B cell (primary cell): ENCODE measurements around the gene BIRC7. TPM values are rescaled to one million over a fixed set of nuclear protein-coding genes. Genes with fewer than 3 reads are reported as not detected.

ENCODE experiments used
- ATAC-seq: fragments of 200-7000 bp; cut with Tn5 transposase; one replicate; pipeline ENCODE4 v1.10.0; 2021; ENCODE audit warnings: low read depth, mild to moderate bottlenecking, moderate number of reproducible peaks, moderate library complexity
- CTCF ChIA-PET: fragments of 350-600 bp; sonication (Branson Sonifier 250); formaldehyde crosslinking; loops from one replicate; lab custom pipeline; 2021; ENCODE audit warnings: antibody characterized with exemption, inconsistent platforms; lab: Charles Lee
- POLR2A ChIA-PET: fragments of 350-600 bp; sonication (Branson Sonifier 250); formaldehyde crosslinking; loops from one replicate; lab custom pipeline; 2021; ENCODE audit warnings: antibody characterized with exemption; lab: Charles Lee
- DNase-seq: peaks from one replicate; pipeline ENCODE4 v3.0.0; 2013
- H2AFZ ChIP-seq: 2 replicates; pipeline ENCODE4 v1.6.1; 2012; ENCODE audit warnings: mild to moderate bottlenecking, low read depth, low read length; ENCODE audit not compliant: insufficient read depth, poor library complexity, severe bottlenecking
- H3K27ac ChIP-seq, 2 donors: 1 replicate in 1 of 2; 2 replicates in 1 of 2; pipeline ENCODE4 v1.5.1; 2012 to 2013; ENCODE audit warnings: low read length in 2 of 2, mild to moderate bottlenecking in 2 of 2, moderate library complexity in 1 of 2
- H3K27me3 ChIP-seq, 4 experiments: fragments of 200-600 bp in 1 of 4; sonication (generic) in 1 of 4; replicated peaks in 1 of 4; 1 replicate in 2 of 4; 2 replicates in 2 of 4; pipeline versions ENCODE4 v1.6.1 to v1.7.0; 2013 to 2016; ENCODE audit warnings: low read length in 3 of 4, mild to moderate bottlenecking in 2 of 4, mixed read lengths in 1 of 4, moderate library complexity in 1 of 4; ENCODE audit not compliant: insufficient read depth in 4 of 4, control insufficient read depth in 3 of 4; ENCODE audit errors: control extremely low read depth in 1 of 4
- H3K36me3 ChIP-seq, 2 experiments: replicated peaks in 1 of 2; 1 replicate in 1 of 2; 2 replicates in 1 of 2; pipeline versions ENCODE4 v1.6.1 to v1.7.1; 2013; ENCODE audit warnings: low read length in 1 of 2; ENCODE audit not compliant: insufficient read depth in 2 of 2, control insufficient read depth in 1 of 2; ENCODE audit errors: control extremely low read depth in 1 of 2, extremely low read depth in 1 of 2
- H3K4me1 ChIP-seq, 2 donors: fragments of 200-600 bp in 1 of 2; sonication (generic) in 1 of 2; 1 replicate in 1 of 2; 2 replicates in 1 of 2; pipeline versions ENCODE4 v1.5.1 to v1.6.1; 2013 to 2017; ENCODE audit warnings: low read length in 2 of 2; ENCODE audit not compliant: control insufficient read depth in 2 of 2, insufficient read depth in 2 of 2
- H3K4me2 ChIP-seq: replicated peaks from 2 replicates; pipeline ENCODE3; 2012; ENCODE audit warnings: mild to moderate bottlenecking, low read depth, low read length; ENCODE audit not compliant: poor library complexity, severe bottlenecking
- H3K4me3 ChIP-seq, 5 experiments: fragments of 200-600 bp in 1 of 5; sonication (generic) in 1 of 5; 1 replicate in 3 of 5; 2 replicates in 2 of 5; pipeline versions ENCODE4 v1.5.1 to v1.7.0; 2011 to 2016; ENCODE audit warnings: low read length in 4 of 5, mild to moderate bottlenecking in 4 of 5, low read depth in 2 of 5, control low read depth in 1 of 5, moderate library complexity in 1 of 5; ENCODE audit not compliant: insufficient read depth in 1 of 5; ENCODE audit errors: control extremely low read depth in 1 of 5, extremely low read depth in 1 of 5
- H3K79me2 ChIP-seq: fragments of 200-600 bp; sonication (generic); one replicate; pipeline ENCODE4 v1.6.0; 2016; ENCODE audit warnings: low read length; ENCODE audit not compliant: control insufficient read depth, insufficient read depth
- H3K9ac ChIP-seq: fragments of 200-600 bp; sonication (generic); 2 replicates; pipeline ENCODE4 v1.6.1; 2017; ENCODE audit warnings: mild to moderate bottlenecking, low read length, moderate library complexity
- H3K9me3 ChIP-seq, 3 donors: one replicate each; pipeline versions ENCODE4 v1.6.1 to v1.7.1; 2013; ENCODE audit warnings: low read length in 2 of 3; ENCODE audit not compliant: control insufficient read depth in 2 of 3, insufficient read depth in 1 of 3; ENCODE audit errors: control extremely low read depth in 1 of 3
- H4K20me1 ChIP-seq: 2 replicates; pipeline ENCODE4 v1.6.0; 2012; ENCODE audit warnings: mild to moderate bottlenecking, low read length; ENCODE audit not compliant: insufficient read depth, control insufficient read depth, poor library complexity, severe bottlenecking
- H3K27ac Mint-ChIP-seq: one replicate; pipeline ENCODE4 v1.8.0; 2021; ENCODE audit warnings: mixed read lengths
- H3K27me3 Mint-ChIP-seq: one replicate; pipeline ENCODE4 v1.8.0; 2021; ENCODE audit warnings: mixed read lengths
- H3K4me1 Mint-ChIP-seq: one replicate; pipeline ENCODE4 v1.8.0; 2021; ENCODE audit warnings: mixed read lengths
- H3K4me3 Mint-ChIP-seq: one replicate; pipeline ENCODE4 v1.8.0; 2021; ENCODE audit warnings: mixed read lengths
- H3K9me3 Mint-ChIP-seq: one replicate; pipeline ENCODE4 v1.8.0; 2022; ENCODE audit warnings: mixed read lengths; ENCODE audit not compliant: insufficient read depth
- CTCF ChIP-seq: fragments of 200-600 bp; IDR thresholded peaks from one replicate; pipeline ENCODE4 v1.8.0; 2022; ENCODE audit warnings: antibody characterized with exemption, mild to moderate bottlenecking
- EZH2 ChIP-seq: IDR thresholded peaks from 2 replicates; pipeline ENCODE4 v1.6.1; 2012; ENCODE audit warnings: borderline replicate concordance, low read depth, mild to moderate bottlenecking, moderate library complexity, low read length; ENCODE audit not compliant: insufficient read depth, poor library complexity, severe bottlenecking
- WGBS: methylation state at CpG from one replicate; pipeline ENCODE4 v1.1.5; 2013; ENCODE audit warnings: missing lambda C conversion rate; ENCODE audit not compliant: insufficient coverage; 5-methylcytosine and 5-hydroxymethylcytosine counted together
- intact Hi-C: fragments of 100-400 bp; cut with micrococcal nuclease; formaldehyde crosslinking; loops from one replicate; pipeline ENCODE4 v1.10.0; 2022
- polyA plus RNA-seq: library from polyadenylated mRNA; depleted of rRNA; stranded (reverse); fragments of >200 nt; gene quantifications from 2 replicates; pipeline ENCODE4 v1.2.3, GENCODE V29; 2012
- total RNA-seq, 2 donors: library from RNA; stranded (reverse); fragments of 120-200 nt in 1 of 2; gene quantifications; 1 replicate in 1 of 2; 2 replicates in 1 of 2; pipeline versions ENCODE4 v1.2.3 to v1.2.4, GENCODE V29; 2013 to 2022

The BIRC7 gene
- total and polyA plus RNA-seq, 2 donors (not counting 1 experiment from before 2014, with no cell fraction given) = 0.12 TPM; not detected in 1

- ChIA-PET POLR2A (no interaction called here), CTCF (interaction anchor here (1.6 kb wide), 1 partner anchor 67 kb away, joined by 3 read pairs; no protein-coding TSS in a partner anchor)
- Histone ChIP-seq H2AFZ (no peak overlapping the region), H3K4me3 (no peak overlapping the region), H3K27me3 (no peaks in the 10 kb centered on the region), H3K9me3 (no peaks in the 10 kb centered on the region), H3K9ac (no peak overlapping the region), H3K79me2 (peaks cover 5% of the 10 kb centered on the region), H3K36me3 (peaks cover 0 to 34% of the 10 kb centered on the region in 2 experiments), H3K4me1 (no peaks in the 10 kb centered on the region), H4K20me1 (peaks cover 15% of the 10 kb centered on the region), H3K27ac (no peak overlapping the region), H3K4me2 (no peak overlapping the region)
- 91% methylated on average over 37 of the region's 38 CpGs for WGBS
- Mint-ChIP-seq H3K4me1 (peaks cover 1% of the 10 kb centered on the region), H3K27ac (no peak overlapping the region), H3K9me3 (no peaks in the 10 kb centered on the region), H3K27me3 (no peaks in the 10 kb centered on the region), H3K4me3 (no peak overlapping the region)
- no peak for TF ChIP-seq EZH2
- DNase-seq (no peak), ATAC-seq (no peak)
- intact Hi-C loops = no loop called here
These were observed 46.3 kb downstream of the BIRC7 start for GRCh38 chr20:63281742-63282665.

- no peak for TF ChIP-seq CTCF
- TF ChIP-seq EZH2 = no peak
- Mint-ChIP-seq H3K4me1 (peaks cover 1% of the 10 kb centered on the region), H3K27me3 (no peaks in the 10 kb centered on the region), H3K9me3 (no peaks in the 10 kb centered on the region), H3K27ac (no peak overlapping the region), H3K4me3 (no peak overlapping the region)
- no peak overlapping the region for H2AFZ ChIP-seq
- H3K4me1 ChIP-seq = no peaks in the 10 kb centered on the region
- CTCF ChIA-PET = no interaction called here
- H3K36me3 ChIP-seq = peaks cover 0 to 36% of the 10 kb centered on the region in 2 experiments
- WGBS = 93% methylated on average over 17 of the region's 17 CpGs
- no peak overlapping the region for H3K27ac ChIP-seq
- no peak overlapping the region for H3K4me3 ChIP-seq
- no peak for DNase-seq
- no peak for ATAC-seq
- H3K79me2 ChIP-seq = no peaks in the 10 kb centered on the region
- POLR2A ChIA-PET = no interaction called here
- no peak overlapping the region for H3K9ac ChIP-seq
- H4K20me1 ChIP-seq = peaks cover 6% of the 10 kb centered on the region
- intact Hi-C loops = no loop called here
- no peaks in the 10 kb centered on the region for H3K27me3 ChIP-seq
- H3K9me3 ChIP-seq = no peaks in the 10 kb centered on the region
- no peak overlapping the region for H3K4me2 ChIP-seq
These were observed 47.2 kb downstream of the BIRC7 start for GRCh38 chr20:63282946-63283345.
